Hepatocyte (in vitro differentiated cells): Measurements from ENCODE around the gene SYDE1. TPM values are rescaled to one million over a fixed set of nuclear protein-coding genes. Genes with fewer than 3 reads are reported as not detected.

Source experiments
- DNase-seq: peaks from one replicate; pipeline ENCODE4 v3.0.0-alpha.2; 2016; ENCODE audit warnings: low spot score
- H2AFZ ChIP-seq: fragments of 200-600 bp; sonication (generic); 2 replicates; pipeline ENCODE4 v1.6.0; 2016; ENCODE audit warnings: antibody characterized with exemption, mild to moderate bottlenecking
- H3K27ac ChIP-seq: fragments of 200-600 bp; sonication (generic); 2 replicates; pipeline ENCODE4 v1.5.1; 2016; ENCODE audit warnings: mild to moderate bottlenecking
- H3K27me3 ChIP-seq: fragments of 200-600 bp; sonication (generic); 2 replicates; pipeline ENCODE4 v1.6.1; 2016
- H3K36me3 ChIP-seq: fragments of 200-600 bp; sonication (generic); replicated peaks from 2 replicates; pipeline ENCODE4 v1.5.1; 2016; ENCODE audit warnings: low read depth; ENCODE audit not compliant: insufficient read depth
- H3K4me1 ChIP-seq: fragments of 200-600 bp; sonication (generic); 2 replicates; pipeline ENCODE4 v1.5.1; 2016; ENCODE audit warnings: mild to moderate bottlenecking, moderate library complexity; ENCODE audit not compliant: insufficient read depth
- H3K4me2 ChIP-seq: fragments of 200-600 bp; sonication (generic); 2 replicates; pipeline ENCODE4 v1.6.0; 2016
- H3K4me3 ChIP-seq: fragments of 200-600 bp; sonication (generic); 2 replicates; pipeline ENCODE4 v1.5.1; 2016; ENCODE audit warnings: mild to moderate bottlenecking
- H3K79me2 ChIP-seq: fragments of 200-600 bp; sonication (generic); 2 replicates; pipeline ENCODE4 v1.6.0; 2017; ENCODE audit warnings: mild to moderate bottlenecking
- H3K9me2 ChIP-seq: fragments of 200-600 bp; sonication (generic); replicated peaks from 2 replicates; pipeline ENCODE4 v1.6.0; 2017; ENCODE audit warnings: mild to moderate bottlenecking; ENCODE audit not compliant: insufficient read depth
- H3K9me3 ChIP-seq: fragments of 200-600 bp; sonication (generic); 2 replicates; pipeline ENCODE4 v1.5.1; 2016; ENCODE audit warnings: low read depth, mild to moderate bottlenecking
- H4K20me1 ChIP-seq: fragments of 200-600 bp; sonication (generic); 2 replicates; pipeline ENCODE4 v1.6.0; 2016; ENCODE audit warnings: mild to moderate bottlenecking; ENCODE audit not compliant: insufficient read depth, poor library complexity, severe bottlenecking
- CTCF ChIP-seq: fragments of 200-600 bp; sonication (generic); IDR thresholded peaks from 2 replicates; pipeline ENCODE4 v1.5.1; 2016; ENCODE audit warnings: antibody characterized with exemption, mild to moderate bottlenecking; ENCODE audit not compliant: poor library complexity
- EZH2 ChIP-seq: fragments of 200-600 bp; sonication (generic); IDR thresholded peaks from 2 replicates; pipeline ENCODE4 v1.6.1; 2016; ENCODE audit warnings: antibody characterized with exemption, mild to moderate bottlenecking, borderline replicate concordance
- EZH2phosphoT487 ChIP-seq: fragments of 200-600 bp; sonication (generic); IDR thresholded peaks from one replicate; pipeline ENCODE4 v1.6.1; 2018; ENCODE audit warnings: antibody characterized with exemption, mild to moderate bottlenecking, low read depth, moderate library complexity; ENCODE audit not compliant: unreplicated experiment, severe bottlenecking
- WGBS: methylation state at CpG from one replicate; pipeline ENCODE4 v1.1.6; 2016; ENCODE audit warnings: low lambda C conversion rate; ENCODE audit errors: missing lambda C conversion rate; 5-methylcytosine and 5-hydroxymethylcytosine counted together
- polyA plus RNA-seq: library from polyadenylated mRNA; unstranded; fragments of >200 nt; fragmentation: Nextera tagmentation; extraction: Ambion mirVana; gene quantifications from 2 replicates; pipeline ENCODE4 v1.2.1, GENCODE V29; 2016
- total RNA-seq: library from RNA; depleted of rRNA; stranded (reverse); fragments of >200 nt; gene quantifications from 2 replicates; pipeline ENCODE4 v1.2.3, GENCODE V29; 2014

Gene SYDE1
- total and polyA plus RNA-seq, 2 experiments from 2014 or later: 17.8 to 18.5 TPM

GRCh38 chr19:15147090-15147489 lies 39.9 kb downstream of the SYDE1 start:
- H3K4me3 ChIP-seq: no peak overlapping the region
- 93% methylated on average over 1 of the region's 1 CpG for WGBS

GRCh38 chr19:15149737-15150136 lies 42.5 kb downstream of the SYDE1 start:
- no peaks in the 10 kb centered on the region for H3K9me3 ChIP-seq
- peaks cover 5% of the 10 kb centered on the region for H3K27me3 ChIP-seq
- H3K27ac ChIP-seq: no peak overlapping the region
- H4K20me1 ChIP-seq: no peaks in the 10 kb centered on the region
- H2AFZ ChIP-seq: no peak overlapping the region
- 84% methylated on average over 5 of the region's 5 CpGs for WGBS
- no peak for TF ChIP-seq CTCF
- no peak for TF ChIP-seq EZH2
- no peak for TF ChIP-seq EZH2phosphoT487
- H3K4me1 ChIP-seq: no peaks in the 10 kb centered on the region
- no peak overlapping the region for H3K4me2 ChIP-seq
- no peaks in the 10 kb centered on the region for H3K36me3 ChIP-seq
- DNase-seq: no peak
- no peaks in the 10 kb centered on the region for H3K9me2 ChIP-seq
- no peak overlapping the region for H3K4me3 ChIP-seq
- H3K79me2 ChIP-seq: no peaks in the 10 kb centered on the region

More at GRCh38 chr19:15147090-15147489, 39.9 kb downstream of the SYDE1 start:
- no peak for TF ChIP-seq EZH2
- no peak for TF ChIP-seq CTCF
- no peak for TF ChIP-seq EZH2phosphoT487
- H4K20me1 ChIP-seq: no peaks in the 10 kb centered on the region
- H3K27me3 ChIP-seq: peaks cover 5% of the 10 kb centered on the region
- no peaks in the 10 kb centered on the region for H3K9me2 ChIP-seq
- no peak for DNase-seq
- no peaks in the 10 kb centered on the region for H3K4me1 ChIP-seq
- no peaks in the 10 kb centered on the region for H3K36me3 ChIP-seq
- H3K4me2 ChIP-seq: no peak overlapping the region
- no peaks in the 10 kb centered on the region for H3K79me2 ChIP-seq
- no peak overlapping the region for H3K27ac ChIP-seq
- H3K9me3 ChIP-seq: no peaks in the 10 kb centered on the region
- no peak overlapping the region for H2AFZ ChIP-seq

- H3K27ac ChIP-seq: no peak overlapping the region
- 88% methylated on average over 3 of the region's 3 CpGs for WGBS
- TF ChIP-seq EZH2phosphoT487 (no peak), CTCF (peak; percentile 55), EZH2 (no peak)
Measured at GRCh38 chr19:15154002-15154612, 46.9 kb downstream of the SYDE1 start.

More at GRCh38 chr19:15154002-15154612, 46.9 kb downstream of the SYDE1 start:
- DNase-seq: peak; percentile 63
- Histone ChIP-seq H3K9me3 (no peaks in the 10 kb centered on the region), H3K9me2 (no peaks in the 10 kb centered on the region), H3K4me2 (no peak overlapping the region), H3K36me3 (no peaks in the 10 kb centered on the region), H3K27me3 (no peaks in the 10 kb centered on the region), H3K79me2 (no peaks in the 10 kb centered on the region), H2AFZ (no peak overlapping the region), H4K20me1 (no peaks in the 10 kb centered on the region), H3K4me1 (no peaks in the 10 kb centered on the region), H3K4me3 (no peak overlapping the region)
